Uterus (tissue), 2 donors: ENCODE data around the gene ZNF837.

Experiments used
- POLR2A ChIP-seq, 2 donors: fragments of 450-650 bp; IDR thresholded peaks; one replicate each; pipeline ENCODE4 v1.6.1; 2016; ENCODE audit warnings: antibody characterized with exemption in 2 of 2, mild to moderate bottlenecking in 1 of 2, moderate library complexity in 1 of 2
- TF ChIP-seq, protein P1 (sequence below), 4 experiments: fragments of 200-600 bp in 2 of 4; fragments of 450-650 bp in 2 of 4; sonication (generic) in 2 of 4; IDR thresholded peaks; one replicate each; pipeline ENCODE4 v1.5.1; 2016 to 2019; ENCODE audit warnings: antibody characterized with exemption in 4 of 4, mild to moderate bottlenecking in 2 of 4, moderate library complexity in 1 of 4

GRCh38 chr19:58406818-58407657 lies 26.2 kb upstream of the ZNF837 start:
- TF ChIP-seq, protein P1, sequence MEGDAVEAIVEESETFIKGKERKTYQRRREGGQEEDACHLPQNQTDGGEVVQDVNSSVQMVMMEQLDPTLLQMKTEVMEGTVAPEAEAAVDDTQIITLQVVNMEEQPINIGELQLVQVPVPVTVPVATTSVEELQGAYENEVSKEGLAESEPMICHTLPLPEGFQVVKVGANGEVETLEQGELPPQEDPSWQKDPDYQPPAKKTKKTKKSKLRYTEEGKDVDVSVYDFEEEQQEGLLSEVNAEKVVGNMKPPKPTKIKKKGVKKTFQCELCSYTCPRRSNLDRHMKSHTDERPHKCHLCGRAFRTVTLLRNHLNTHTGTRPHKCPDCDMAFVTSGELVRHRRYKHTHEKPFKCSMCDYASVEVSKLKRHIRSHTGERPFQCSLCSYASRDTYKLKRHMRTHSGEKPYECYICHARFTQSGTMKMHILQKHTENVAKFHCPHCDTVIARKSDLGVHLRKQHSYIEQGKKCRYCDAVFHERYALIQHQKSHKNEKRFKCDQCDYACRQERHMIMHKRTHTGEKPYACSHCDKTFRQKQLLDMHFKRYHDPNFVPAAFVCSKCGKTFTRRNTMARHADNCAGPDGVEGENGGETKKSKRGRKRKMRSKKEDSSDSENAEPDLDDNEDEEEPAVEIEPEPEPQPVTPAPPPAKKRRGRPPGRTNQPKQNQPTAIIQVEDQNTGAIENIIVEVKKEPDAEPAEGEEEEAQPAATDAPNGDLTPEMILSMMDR (IDR thresholded peaks at IDR 0.05): no peak
- no peak for TF ChIP-seq POLR2A (IDR thresholded peaks at IDR 0.05)
